Retina (tissue), 1 donor: Measurements from ENCODE around the gene UROS.

ENCODE experiments used
- DNase-seq: peaks from one replicate; pipeline ENCODE4 v3.0.0-alpha.2; 2016

The UROS gene

GRCh38 chr10:125757742-125758141, 65.3 kb downstream of the UROS start:
- DNase-seq, result no peak

- DNase-seq, result no peak
These were observed 66.1 kb downstream of the UROS start for GRCh38 chr10:125756853-125757487.

- no peak for DNase-seq
These were observed 66.9 kb downstream of the UROS start for GRCh38 chr10:125756196-125756595.

GRCh38 chr10:125747417-125747816, 75.6 kb downstream of the UROS start:
- DNase-seq, result no peak

- DNase-seq, result no peak
These were observed 78.1 kb downstream of the UROS start for GRCh38 chr10:125744909-125745308.

GRCh38 chr10:125742465-125742864, 80.6 kb downstream of the UROS start:
- DNase-seq, result no peak

GRCh38 chr10:125739994-125740679, 82.9 kb downstream of the UROS start:
- no peak for DNase-seq
